B cell (primary cell): Measurements from ENCODE around the gene OSBP2. TPM values are rescaled to one million over a fixed set of nuclear protein-coding genes. Genes with fewer than 3 reads are reported as not detected.

Source experiments
- ATAC-seq: fragments of 200-7000 bp; cut with Tn5 transposase; one replicate; pipeline ENCODE4 v1.10.0; 2021; ENCODE audit warnings: low read depth, mild to moderate bottlenecking, moderate number of reproducible peaks, moderate library complexity
- CTCF ChIA-PET: fragments of 350-600 bp; sonication (Branson Sonifier 250); formaldehyde crosslinking; loops from one replicate; lab custom pipeline; 2021; ENCODE audit warnings: antibody characterized with exemption, inconsistent platforms; lab: Charles Lee
- POLR2A ChIA-PET: fragments of 350-600 bp; sonication (Branson Sonifier 250); formaldehyde crosslinking; loops from one replicate; lab custom pipeline; 2021; ENCODE audit warnings: antibody characterized with exemption; lab: Charles Lee
- DNase-seq: peaks from one replicate; pipeline ENCODE4 v3.0.0; 2013
- H2AFZ ChIP-seq: 2 replicates; pipeline ENCODE4 v1.6.1; 2012; ENCODE audit warnings: mild to moderate bottlenecking, low read depth, low read length; ENCODE audit not compliant: insufficient read depth, poor library complexity, severe bottlenecking
- H3K27ac ChIP-seq, 2 donors: 1 replicate in 1 of 2; 2 replicates in 1 of 2; pipeline ENCODE4 v1.5.1; 2012 to 2013; ENCODE audit warnings: low read length in 2 of 2, mild to moderate bottlenecking in 2 of 2, moderate library complexity in 1 of 2
- H3K27me3 ChIP-seq, 4 experiments: fragments of 200-600 bp in 1 of 4; sonication (generic) in 1 of 4; replicated peaks in 1 of 4; 1 replicate in 2 of 4; 2 replicates in 2 of 4; pipeline versions ENCODE4 v1.6.1 to v1.7.0; 2013 to 2016; ENCODE audit warnings: low read length in 3 of 4, mild to moderate bottlenecking in 2 of 4, mixed read lengths in 1 of 4, moderate library complexity in 1 of 4; ENCODE audit not compliant: insufficient read depth in 4 of 4, control insufficient read depth in 3 of 4; ENCODE audit errors: control extremely low read depth in 1 of 4
- H3K36me3 ChIP-seq, 2 experiments: replicated peaks in 1 of 2; 1 replicate in 1 of 2; 2 replicates in 1 of 2; pipeline versions ENCODE4 v1.6.1 to v1.7.1; 2013; ENCODE audit warnings: low read length in 1 of 2; ENCODE audit not compliant: insufficient read depth in 2 of 2, control insufficient read depth in 1 of 2; ENCODE audit errors: control extremely low read depth in 1 of 2, extremely low read depth in 1 of 2
- H3K4me1 ChIP-seq, 2 donors: fragments of 200-600 bp in 1 of 2; sonication (generic) in 1 of 2; 1 replicate in 1 of 2; 2 replicates in 1 of 2; pipeline versions ENCODE4 v1.5.1 to v1.6.1; 2013 to 2017; ENCODE audit warnings: low read length in 2 of 2; ENCODE audit not compliant: control insufficient read depth in 2 of 2, insufficient read depth in 2 of 2
- H3K4me2 ChIP-seq: replicated peaks from 2 replicates; pipeline ENCODE3; 2012; ENCODE audit warnings: mild to moderate bottlenecking, low read depth, low read length; ENCODE audit not compliant: poor library complexity, severe bottlenecking
- H3K4me3 ChIP-seq, 5 experiments: fragments of 200-600 bp in 1 of 5; sonication (generic) in 1 of 5; 1 replicate in 3 of 5; 2 replicates in 2 of 5; pipeline versions ENCODE4 v1.5.1 to v1.7.0; 2011 to 2016; ENCODE audit warnings: low read length in 4 of 5, mild to moderate bottlenecking in 4 of 5, low read depth in 2 of 5, control low read depth in 1 of 5, moderate library complexity in 1 of 5; ENCODE audit not compliant: insufficient read depth in 1 of 5; ENCODE audit errors: control extremely low read depth in 1 of 5, extremely low read depth in 1 of 5
- H3K79me2 ChIP-seq: fragments of 200-600 bp; sonication (generic); one replicate; pipeline ENCODE4 v1.6.0; 2016; ENCODE audit warnings: low read length; ENCODE audit not compliant: control insufficient read depth, insufficient read depth
- H3K9ac ChIP-seq: fragments of 200-600 bp; sonication (generic); 2 replicates; pipeline ENCODE4 v1.6.1; 2017; ENCODE audit warnings: mild to moderate bottlenecking, low read length, moderate library complexity
- H3K9me3 ChIP-seq, 3 donors: one replicate each; pipeline versions ENCODE4 v1.6.1 to v1.7.1; 2013; ENCODE audit warnings: low read length in 2 of 3; ENCODE audit not compliant: control insufficient read depth in 2 of 3, insufficient read depth in 1 of 3; ENCODE audit errors: control extremely low read depth in 1 of 3
- H4K20me1 ChIP-seq: 2 replicates; pipeline ENCODE4 v1.6.0; 2012; ENCODE audit warnings: mild to moderate bottlenecking, low read length; ENCODE audit not compliant: insufficient read depth, control insufficient read depth, poor library complexity, severe bottlenecking
- H3K27ac Mint-ChIP-seq: one replicate; pipeline ENCODE4 v1.8.0; 2021; ENCODE audit warnings: mixed read lengths
- H3K27me3 Mint-ChIP-seq: one replicate; pipeline ENCODE4 v1.8.0; 2021; ENCODE audit warnings: mixed read lengths
- H3K4me1 Mint-ChIP-seq: one replicate; pipeline ENCODE4 v1.8.0; 2021; ENCODE audit warnings: mixed read lengths
- H3K4me3 Mint-ChIP-seq: one replicate; pipeline ENCODE4 v1.8.0; 2021; ENCODE audit warnings: mixed read lengths
- H3K9me3 Mint-ChIP-seq: one replicate; pipeline ENCODE4 v1.8.0; 2022; ENCODE audit warnings: mixed read lengths; ENCODE audit not compliant: insufficient read depth
- CTCF ChIP-seq: fragments of 200-600 bp; IDR thresholded peaks from one replicate; pipeline ENCODE4 v1.8.0; 2022; ENCODE audit warnings: antibody characterized with exemption, mild to moderate bottlenecking
- EZH2 ChIP-seq: IDR thresholded peaks from 2 replicates; pipeline ENCODE4 v1.6.1; 2012; ENCODE audit warnings: borderline replicate concordance, low read depth, mild to moderate bottlenecking, moderate library complexity, low read length; ENCODE audit not compliant: insufficient read depth, poor library complexity, severe bottlenecking
- WGBS: methylation state at CpG from one replicate; pipeline ENCODE4 v1.1.5; 2013; ENCODE audit warnings: missing lambda C conversion rate; ENCODE audit not compliant: insufficient coverage; 5-methylcytosine and 5-hydroxymethylcytosine counted together
- intact Hi-C: fragments of 100-400 bp; cut with micrococcal nuclease; formaldehyde crosslinking; loops from one replicate; pipeline ENCODE4 v1.10.0; 2022
- polyA plus RNA-seq: library from polyadenylated mRNA; depleted of rRNA; stranded (reverse); fragments of >200 nt; gene quantifications from 2 replicates; pipeline ENCODE4 v1.2.3, GENCODE V29; 2012
- total RNA-seq, 2 donors: library from RNA; stranded (reverse); fragments of 120-200 nt in 1 of 2; gene quantifications; 1 replicate in 1 of 2; 2 replicates in 1 of 2; pipeline versions ENCODE4 v1.2.3 to v1.2.4, GENCODE V29; 2013 to 2022

OSBP2 gene
- total and polyA plus RNA-seq, 2 donors (not counting 1 experiment from before 2014, with no cell fraction given), result 0.10 to 1.0 TPM

- no peaks in the 10 kb centered on the region for H3K36me3 ChIP-seq
- no peak for TF ChIP-seq EZH2
- TF ChIP-seq CTCF, result no peak
- H3K4me3 Mint-ChIP-seq, result no peak overlapping the region
- H3K9me3 ChIP-seq, result peaks cover 0 to 3% (median 0%) of the 10 kb centered on the region in 3 donors
- H2AFZ ChIP-seq, result no peak overlapping the region
- WGBS, result 89% methylated on average over 13 of the region's 16 CpGs
- intact Hi-C loops, result no loop called here
- no peak overlapping the region for H3K4me2 ChIP-seq
- H3K4me1 ChIP-seq, result no peaks in the 10 kb centered on the region
- no peak overlapping the region for H3K9ac ChIP-seq
- no peaks in the 10 kb centered on the region for H3K79me2 ChIP-seq
- ChIA-PET POLR2A (no interaction called here), CTCF (no interaction called here)
- H4K20me1 ChIP-seq, result no peaks in the 10 kb centered on the region
- no peaks in the 10 kb centered on the region for H3K27me3 ChIP-seq
- H3K4me3 ChIP-seq, result no peak overlapping the region
- H3K27me3 Mint-ChIP-seq, result peaks cover 2% of the 10 kb centered on the region
- ATAC-seq, result no peak
- no peak overlapping the region for H3K27ac Mint-ChIP-seq
- H3K27ac ChIP-seq, result no peak overlapping the region
- no peaks in the 10 kb centered on the region for H3K4me1 Mint-ChIP-seq
- no peak for DNase-seq
- no peaks in the 10 kb centered on the region for H3K9me3 Mint-ChIP-seq
These were observed 167.2 kb downstream of the OSBP2 start for GRCh38 chr22:30861688-30862552.
